Ishikawa (cell line): ENCODE results near the gene CELF2.

Experiments
- CEBPB ChIP-seq: IDR thresholded peaks from 2 replicates; pipeline ENCODE4 v1.6.1; 2012
- CREB1 ChIP-seq: IDR thresholded peaks from 2 replicates; pipeline ENCODE4 v1.6.1; 2012; ENCODE audit warnings: low read depth
- EGR1 ChIP-seq: IDR thresholded peaks from 2 replicates; pipeline ENCODE4 v1.6.1; 2012
- EP300 ChIP-seq: IDR thresholded peaks from 2 replicates; pipeline ENCODE4 v1.6.1; 2012; ENCODE audit warnings: borderline replicate concordance
- FOXM1 ChIP-seq: IDR thresholded peaks from 2 replicates; pipeline ENCODE4 v1.6.1; 2012; ENCODE audit warnings: low read depth, borderline replicate concordance
- NFIC ChIP-seq: IDR thresholded peaks from 2 replicates; pipeline ENCODE4 v1.6.1; 2012
- RAD21 ChIP-seq: IDR thresholded peaks from 2 replicates; pipeline ENCODE4 v1.6.1; 2012; ENCODE audit warnings: low read depth
- TAF1 ChIP-seq: IDR thresholded peaks from 2 replicates; pipeline ENCODE4 v1.6.1; 2012; ENCODE audit warnings: low read depth, mild to moderate bottlenecking
- TCF12 ChIP-seq: IDR thresholded peaks from 2 replicates; pipeline ENCODE4 v1.6.1; 2012; ENCODE audit warnings: low read depth
- TEAD4 ChIP-seq: IDR thresholded peaks from 2 replicates; pipeline ENCODE4 v1.6.1; 2012
- YY1 ChIP-seq: IDR thresholded peaks from 2 replicates; pipeline ENCODE4 v1.6.1; 2012; ENCODE audit warnings: low read depth
- ZBTB7A ChIP-seq: IDR thresholded peaks from 2 replicates; pipeline ENCODE4 v1.6.1; 2012; ENCODE audit warnings: low read depth
- TF ChIP-seq, protein P1 (sequence below): IDR thresholded peaks from 2 replicates; pipeline ENCODE4 v1.6.1; 2012
- TF ChIP-seq, protein P2 (sequence below): IDR thresholded peaks from 2 replicates; pipeline ENCODE4 v1.6.1; 2012
- TF ChIP-seq, protein P3 (sequence below): IDR thresholded peaks from 2 replicates; pipeline ENCODE4 v1.6.1; 2012; ENCODE audit warnings: low read depth, mild to moderate bottlenecking

The CELF2 gene

DNA sequence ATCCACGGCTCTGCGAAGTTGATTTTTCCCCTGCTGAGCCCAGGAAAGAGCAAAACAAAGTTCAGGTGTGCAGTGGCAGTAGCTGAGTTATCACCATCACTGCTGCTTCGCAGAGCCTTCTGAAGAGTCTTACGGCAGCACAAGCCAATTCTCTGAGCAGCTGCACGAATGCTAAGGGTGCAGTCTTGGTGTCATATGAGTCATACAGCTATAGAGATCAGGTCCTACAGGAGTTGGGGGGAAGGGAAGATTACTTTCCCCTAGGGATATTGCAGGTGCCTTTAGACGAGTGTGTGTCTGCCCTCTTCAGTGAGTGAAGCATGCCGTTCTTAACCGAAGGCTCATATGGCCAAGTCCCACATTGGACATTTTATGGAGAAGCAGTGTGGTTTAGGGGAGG lies 227.8 kb downstream of the CELF2 start:
- TF ChIP-seq EGR1 (no peak), NFIC (no peak), CEBPB (no peak), RAD21 (no peak), TAF1 (no peak), FOXM1 (no peak), YY1 (no peak), CREB1 (no peak), TEAD4 (no peak), ZBTB7A (no peak), EP300 (no peak), TCF12 (no peak)
- TF ChIP-seq, protein P1, sequence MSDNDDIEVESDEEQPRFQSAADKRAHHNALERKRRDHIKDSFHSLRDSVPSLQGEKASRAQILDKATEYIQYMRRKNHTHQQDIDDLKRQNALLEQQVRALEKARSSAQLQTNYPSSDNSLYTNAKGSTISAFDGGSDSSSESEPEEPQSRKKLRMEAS, result no peak
- TF ChIP-seq, protein P2, sequence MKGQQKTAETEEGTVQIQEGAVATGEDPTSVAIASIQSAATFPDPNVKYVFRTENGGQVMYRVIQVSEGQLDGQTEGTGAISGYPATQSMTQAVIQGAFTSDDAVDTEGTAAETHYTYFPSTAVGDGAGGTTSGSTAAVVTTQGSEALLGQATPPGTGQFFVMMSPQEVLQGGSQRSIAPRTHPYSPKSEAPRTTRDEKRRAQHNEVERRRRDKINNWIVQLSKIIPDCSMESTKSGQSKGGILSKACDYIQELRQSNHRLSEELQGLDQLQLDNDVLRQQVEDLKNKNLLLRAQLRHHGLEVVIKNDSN, result no peak
- TF ChIP-seq, protein P3, sequence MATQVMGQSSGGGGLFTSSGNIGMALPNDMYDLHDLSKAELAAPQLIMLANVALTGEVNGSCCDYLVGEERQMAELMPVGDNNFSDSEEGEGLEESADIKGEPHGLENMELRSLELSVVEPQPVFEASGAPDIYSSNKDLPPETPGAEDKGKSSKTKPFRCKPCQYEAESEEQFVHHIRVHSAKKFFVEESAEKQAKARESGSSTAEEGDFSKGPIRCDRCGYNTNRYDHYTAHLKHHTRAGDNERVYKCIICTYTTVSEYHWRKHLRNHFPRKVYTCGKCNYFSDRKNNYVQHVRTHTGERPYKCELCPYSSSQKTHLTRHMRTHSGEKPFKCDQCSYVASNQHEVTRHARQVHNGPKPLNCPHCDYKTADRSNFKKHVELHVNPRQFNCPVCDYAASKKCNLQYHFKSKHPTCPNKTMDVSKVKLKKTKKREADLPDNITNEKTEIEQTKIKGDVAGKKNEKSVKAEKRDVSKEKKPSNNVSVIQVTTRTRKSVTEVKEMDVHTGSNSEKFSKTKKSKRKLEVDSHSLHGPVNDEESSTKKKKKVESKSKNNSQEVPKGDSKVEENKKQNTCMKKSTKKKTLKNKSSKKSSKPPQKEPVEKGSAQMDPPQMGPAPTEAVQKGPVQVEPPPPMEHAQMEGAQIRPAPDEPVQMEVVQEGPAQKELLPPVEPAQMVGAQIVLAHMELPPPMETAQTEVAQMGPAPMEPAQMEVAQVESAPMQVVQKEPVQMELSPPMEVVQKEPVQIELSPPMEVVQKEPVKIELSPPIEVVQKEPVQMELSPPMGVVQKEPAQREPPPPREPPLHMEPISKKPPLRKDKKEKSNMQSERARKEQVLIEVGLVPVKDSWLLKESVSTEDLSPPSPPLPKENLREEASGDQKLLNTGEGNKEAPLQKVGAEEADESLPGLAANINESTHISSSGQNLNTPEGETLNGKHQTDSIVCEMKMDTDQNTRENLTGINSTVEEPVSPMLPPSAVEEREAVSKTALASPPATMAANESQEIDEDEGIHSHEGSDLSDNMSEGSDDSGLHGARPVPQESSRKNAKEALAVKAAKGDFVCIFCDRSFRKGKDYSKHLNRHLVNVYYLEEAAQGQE, result no peak

DNA sequence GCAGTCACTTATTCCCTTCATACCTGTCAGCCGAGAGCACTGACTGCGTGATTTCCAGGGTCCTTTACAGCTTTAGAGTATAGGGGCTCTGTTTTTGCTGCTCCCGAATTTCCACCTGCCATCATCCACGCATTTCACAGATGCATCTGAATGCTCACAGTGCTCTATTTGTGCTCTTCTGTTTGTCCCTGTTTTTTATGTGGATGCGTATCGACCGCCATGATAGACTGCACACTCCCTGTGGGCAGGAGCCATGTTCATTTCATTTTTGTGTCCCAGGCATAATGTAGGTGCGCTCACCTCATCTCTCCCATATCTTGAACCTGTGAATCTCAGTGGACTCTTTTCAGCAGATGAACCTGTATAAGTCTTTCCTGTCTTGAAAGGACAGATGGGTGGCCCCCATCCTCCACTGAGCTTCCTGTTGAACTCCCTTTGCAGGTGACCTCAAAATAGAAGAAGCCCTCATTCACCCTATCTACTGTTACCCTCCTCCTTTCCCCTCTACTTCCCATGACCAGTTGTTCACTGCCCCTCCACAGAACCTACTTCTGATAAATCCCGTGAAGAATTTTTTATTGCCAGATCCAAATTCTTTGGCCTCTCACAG lies 228.4 kb downstream of the CELF2 start:
- no peak for TF ChIP-seq FOXM1

DNA sequence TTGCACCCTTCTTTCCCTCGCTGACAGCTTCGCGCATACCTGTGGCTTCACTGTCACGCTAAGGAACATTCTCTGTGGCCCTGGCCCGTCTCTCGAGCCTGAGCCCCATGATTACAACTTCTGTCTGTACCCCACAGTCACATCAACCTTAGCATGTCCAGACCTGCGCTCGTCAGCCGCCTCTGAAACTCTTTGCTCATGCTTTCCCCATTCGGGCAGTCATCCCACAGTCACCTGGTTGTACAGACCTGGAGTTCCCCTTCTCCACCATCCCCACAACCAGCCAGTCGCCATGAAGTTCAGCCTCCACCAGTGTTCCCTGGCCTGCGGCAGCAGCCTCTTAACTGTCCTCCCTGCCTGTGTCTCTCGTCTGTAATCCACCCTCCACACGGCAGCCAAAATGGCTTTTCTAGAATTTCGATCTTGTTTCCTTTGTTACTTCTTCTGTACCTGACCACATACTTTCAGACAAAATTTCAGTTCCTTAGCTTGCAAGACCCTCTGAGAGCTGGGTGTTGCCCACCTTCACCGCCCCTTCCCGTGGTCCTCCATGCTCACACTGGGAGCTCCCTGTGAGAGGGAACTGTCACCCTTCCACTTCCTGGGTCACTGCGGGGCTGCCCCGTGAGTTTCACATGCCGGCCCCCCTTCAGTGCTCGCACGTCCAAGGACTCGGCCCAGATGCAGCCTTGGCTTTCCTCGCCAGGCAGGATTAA lies 229.2 kb downstream of the CELF2 start:
- TF ChIP-seq TAF1, result no peak
- TF ChIP-seq CEBPB, result no peak
- TF ChIP-seq FOXM1, result no peak
- TF ChIP-seq, protein P2, result no peak
- TF ChIP-seq EP300, result no peak
- TF ChIP-seq YY1, result no peak
- TF ChIP-seq CREB1, result no peak
- TF ChIP-seq, protein P3, result no peak
- TF ChIP-seq ZBTB7A, result no peak
- TF ChIP-seq TEAD4, result no peak
- TF ChIP-seq RAD21, result no peak
- TF ChIP-seq, protein P1, result no peak
- TF ChIP-seq EGR1, result no peak

DNA sequence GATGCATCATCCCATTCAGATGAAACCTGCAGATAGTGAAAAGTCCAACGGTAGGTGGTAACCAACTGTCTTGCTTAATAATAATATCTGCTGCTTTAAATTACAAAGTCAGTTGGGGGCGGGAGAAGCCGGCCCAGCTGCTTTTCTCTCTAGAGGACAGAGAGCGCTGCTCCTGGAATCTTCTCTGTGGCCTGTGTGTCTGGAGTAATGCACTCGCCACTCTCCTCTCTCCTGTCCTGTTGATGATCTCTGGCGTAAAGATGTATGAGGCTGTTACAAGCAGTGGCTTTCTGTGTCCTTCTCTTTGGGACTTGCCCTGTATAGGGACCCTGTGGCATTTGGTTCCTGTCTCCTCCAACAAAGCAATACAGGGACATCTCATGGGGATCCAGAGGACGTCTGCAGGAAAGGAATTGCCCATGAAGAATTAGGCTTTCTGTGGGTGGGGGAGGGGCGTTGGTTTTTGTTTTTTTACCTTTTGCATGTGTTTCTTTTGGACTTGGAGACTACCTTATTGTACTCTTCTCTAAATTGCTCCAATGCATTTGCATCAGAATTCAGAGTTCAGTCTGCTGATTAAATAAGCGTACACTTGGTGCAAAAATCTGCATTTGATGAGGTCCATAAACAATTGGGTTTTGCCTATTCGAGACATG lies 231.6 kb downstream of the CELF2 start:
- TF ChIP-seq RAD21 (no peak), YY1 (no peak), EP300 (no peak), NFIC (no peak), ZBTB7A (no peak), CREB1 (no peak), TAF1 (no peak), TEAD4 (no peak), EGR1 (no peak), FOXM1 (no peak), CEBPB (no peak)
- TF ChIP-seq, protein P1, result no peak
- TF ChIP-seq, protein P3, result no peak
- TF ChIP-seq, protein P2, result no peak
